Midbrain (tissue), 1 donor: Measurements from ENCODE around the gene IFT52.
"Not testable (repeated sequence)": the region's sequence is repeated elsewhere in the genome, so short reads cannot be mapped to it uniquely, and the experiment has no call there.

ENCODE experiments used
- DNase-seq: peaks from one replicate; lab custom pipeline; 2025; lab: John Stamatoyannopoulos, UW

IFT52 gene

DNA sequence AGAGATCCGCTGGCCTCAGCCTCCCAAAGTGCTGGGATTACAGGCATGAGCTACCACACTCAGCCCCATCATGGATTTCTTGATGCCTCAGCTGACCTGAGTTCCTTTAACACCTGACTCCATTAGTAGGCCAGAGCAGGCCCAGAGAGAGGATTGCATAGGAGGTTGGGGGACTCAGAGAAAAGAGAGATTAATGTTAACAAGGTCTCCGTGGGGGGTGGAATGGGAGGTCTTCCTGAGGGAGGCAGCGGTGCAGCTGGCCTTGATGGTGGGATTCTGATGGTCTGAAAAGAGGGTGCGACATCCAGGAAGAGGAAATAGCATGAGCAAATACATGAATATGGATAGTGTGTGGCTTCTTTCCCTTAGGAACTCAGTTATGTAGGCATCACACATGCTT is 22.0 kb upstream of the IFT52 start:
- DNase-seq = no peak

GRCh38 chr20:43569282-43569681 is 21.5 kb upstream of the IFT52 start:
- DNase-seq = no peak

DNA sequence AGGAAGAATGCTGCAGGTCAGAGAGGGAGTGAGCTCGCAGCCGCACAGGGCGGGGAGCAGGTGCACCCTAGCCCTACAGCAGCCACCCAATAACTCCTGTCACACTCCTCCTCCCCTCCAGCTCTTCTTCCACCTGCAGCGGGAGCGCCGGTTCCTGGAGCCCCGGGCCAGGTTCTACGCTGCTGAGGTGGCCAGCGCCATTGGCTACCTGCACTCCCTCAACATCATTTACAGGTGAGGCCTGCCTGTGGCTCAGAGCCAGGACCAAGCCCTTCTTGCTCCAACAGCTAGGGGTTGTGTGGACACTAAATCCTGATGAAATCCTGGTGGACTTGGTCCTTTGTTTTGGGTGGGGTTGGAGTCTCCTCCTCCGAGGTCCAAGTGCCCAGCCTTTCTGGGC is 20.2 kb upstream of the IFT52 start:
- no peak for DNase-seq

GRCh38 chr20:43571310-43571709 is 19.4 kb upstream of the IFT52 start:
- no peak for DNase-seq

GRCh38 chr20:43571771-43572170 is 19.0 kb upstream of the IFT52 start:
- no peak for DNase-seq

DNA sequence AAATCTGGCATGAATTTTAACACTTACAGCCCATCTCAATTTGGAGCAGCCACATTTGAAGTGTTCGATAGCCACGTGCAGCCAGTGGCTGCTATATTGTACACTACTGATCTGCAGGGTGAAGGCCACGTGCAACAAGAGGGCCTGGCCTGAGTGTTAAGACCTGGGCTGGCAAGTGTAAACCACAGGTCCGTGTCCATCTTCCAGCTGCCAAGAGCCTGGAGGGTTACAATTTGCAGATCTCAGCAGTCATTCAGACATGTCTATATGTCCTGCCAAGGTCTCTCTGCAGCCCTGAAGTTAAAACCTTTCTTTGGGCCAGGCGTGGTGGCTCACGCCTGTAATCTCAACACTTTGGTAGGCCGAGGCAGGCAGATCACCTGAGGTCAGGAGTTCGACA is 17.8 kb upstream of the IFT52 start:
- DNase-seq = no peak

DNA sequence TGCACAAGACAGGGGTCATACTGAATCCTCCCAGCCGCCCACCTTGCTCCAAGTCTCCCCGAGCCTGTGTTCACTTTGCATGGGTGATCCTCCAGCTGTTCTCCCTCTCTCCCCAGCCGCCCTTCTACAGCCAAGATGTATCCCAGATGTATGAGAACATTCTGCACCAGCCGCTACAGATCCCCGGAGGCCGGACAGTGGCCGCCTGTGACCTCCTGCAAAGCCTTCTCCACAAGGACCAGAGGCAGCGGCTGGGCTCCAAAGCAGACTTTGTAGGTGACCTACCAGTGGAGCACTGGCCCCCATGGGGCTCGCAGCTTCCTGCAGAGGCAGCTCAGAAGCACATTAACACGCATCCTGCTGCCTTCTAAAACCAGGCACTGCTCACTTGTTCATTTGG is 14.6 kb upstream of the IFT52 start:
- DNase-seq = no peak

DNA sequence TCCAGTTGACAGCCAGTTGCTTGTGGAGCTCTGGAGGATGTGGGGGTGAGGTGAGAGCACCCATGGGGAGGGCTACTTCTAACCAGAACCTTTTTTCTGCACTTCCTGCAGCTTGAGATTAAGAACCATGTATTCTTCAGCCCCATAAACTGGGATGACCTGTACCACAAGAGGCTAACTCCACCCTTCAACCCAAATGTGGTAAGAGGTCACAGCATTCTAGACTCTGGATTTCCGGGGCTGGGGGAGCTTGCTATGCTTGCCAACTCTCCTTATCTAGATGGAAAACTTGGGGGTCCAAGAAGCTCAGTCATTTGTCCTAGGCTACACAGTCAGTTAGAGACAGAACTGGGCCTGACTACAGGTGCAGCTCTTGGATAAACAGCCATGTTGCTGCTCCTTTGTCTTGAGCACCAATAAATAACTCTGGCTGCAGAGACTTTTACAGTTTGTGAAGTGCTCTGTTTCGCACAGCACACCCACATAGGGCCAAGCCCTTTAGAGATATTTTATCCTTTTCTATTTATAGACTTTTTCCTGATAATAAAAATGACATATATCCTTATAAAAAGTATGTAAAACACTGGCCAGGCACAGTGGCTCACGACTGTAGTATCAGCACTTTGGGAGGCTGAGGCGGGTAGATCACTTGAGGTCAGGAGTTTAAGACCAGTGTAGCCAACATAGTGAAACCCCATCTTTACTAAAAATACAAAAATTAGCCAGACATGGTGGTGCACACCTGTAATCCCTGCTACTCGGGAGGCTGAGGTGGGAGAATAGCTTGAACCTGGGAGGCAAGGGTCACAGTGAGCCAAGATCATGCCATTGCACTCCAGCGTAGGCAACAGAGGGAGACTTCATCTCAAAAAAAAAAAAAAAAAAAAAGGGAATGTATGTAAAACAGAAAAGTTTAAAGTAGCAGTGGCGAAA is 10.6 kb upstream of the IFT52 start:
- DNase-seq = no peak

DNA sequence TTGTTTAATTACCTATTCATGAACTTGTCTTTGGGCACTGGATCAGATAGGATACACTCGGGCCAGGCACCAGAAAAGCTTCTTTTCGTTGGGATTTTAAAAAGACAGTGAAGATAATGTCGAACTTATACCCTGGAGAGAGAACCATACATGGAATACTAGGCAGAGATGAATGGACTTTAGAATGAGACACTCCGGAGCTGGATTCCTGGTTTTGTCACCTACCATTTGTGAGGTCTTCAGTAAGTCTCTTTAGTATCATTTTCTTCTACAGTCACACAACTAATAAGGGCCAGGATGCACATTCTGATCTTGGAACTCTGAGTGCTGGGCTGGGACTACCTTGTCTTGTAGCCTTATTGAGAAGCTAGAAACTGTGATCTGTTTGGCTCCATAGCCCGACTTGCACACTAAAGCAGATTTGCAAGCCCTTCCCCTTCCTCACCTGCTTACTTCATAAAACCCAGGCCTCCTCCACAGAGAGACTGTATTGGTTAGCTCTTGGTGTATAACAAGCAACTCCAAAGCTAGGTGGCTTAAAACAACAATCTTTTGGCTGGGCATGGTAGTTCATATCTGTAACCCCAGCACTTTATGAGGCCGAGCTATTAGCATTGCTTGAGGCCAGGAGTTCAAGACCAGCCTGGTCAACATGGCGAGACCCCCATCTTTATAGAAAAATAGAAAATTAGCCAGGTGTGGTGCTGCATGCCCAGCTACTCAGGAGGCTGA is 7.4 kb upstream of the IFT52 start:
- DNase-seq = no peak

DNA sequence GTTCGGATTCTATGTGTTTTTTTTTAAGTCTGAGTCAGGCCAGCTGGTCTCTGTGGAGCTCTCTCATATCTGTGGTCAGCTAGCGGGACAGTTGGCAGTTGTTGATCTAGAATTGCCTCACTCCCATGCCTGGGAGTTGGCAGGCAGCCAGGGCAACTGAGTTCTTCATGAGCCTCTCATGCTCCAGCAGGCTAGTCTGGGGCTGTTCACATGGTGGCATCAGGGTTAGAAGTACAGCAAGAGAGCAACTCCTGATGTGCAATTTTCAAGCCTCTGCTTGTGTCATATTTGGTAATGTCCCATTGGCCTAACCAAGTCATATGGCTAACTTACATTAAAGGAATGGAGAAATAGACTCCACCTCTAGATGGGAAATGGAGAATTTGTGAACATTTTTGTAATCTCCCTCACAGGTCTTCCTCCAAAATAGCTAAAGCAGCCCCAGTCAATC is 6.7 kb upstream of the IFT52 start:
- DNase-seq = peak; percentile 66

DNA sequence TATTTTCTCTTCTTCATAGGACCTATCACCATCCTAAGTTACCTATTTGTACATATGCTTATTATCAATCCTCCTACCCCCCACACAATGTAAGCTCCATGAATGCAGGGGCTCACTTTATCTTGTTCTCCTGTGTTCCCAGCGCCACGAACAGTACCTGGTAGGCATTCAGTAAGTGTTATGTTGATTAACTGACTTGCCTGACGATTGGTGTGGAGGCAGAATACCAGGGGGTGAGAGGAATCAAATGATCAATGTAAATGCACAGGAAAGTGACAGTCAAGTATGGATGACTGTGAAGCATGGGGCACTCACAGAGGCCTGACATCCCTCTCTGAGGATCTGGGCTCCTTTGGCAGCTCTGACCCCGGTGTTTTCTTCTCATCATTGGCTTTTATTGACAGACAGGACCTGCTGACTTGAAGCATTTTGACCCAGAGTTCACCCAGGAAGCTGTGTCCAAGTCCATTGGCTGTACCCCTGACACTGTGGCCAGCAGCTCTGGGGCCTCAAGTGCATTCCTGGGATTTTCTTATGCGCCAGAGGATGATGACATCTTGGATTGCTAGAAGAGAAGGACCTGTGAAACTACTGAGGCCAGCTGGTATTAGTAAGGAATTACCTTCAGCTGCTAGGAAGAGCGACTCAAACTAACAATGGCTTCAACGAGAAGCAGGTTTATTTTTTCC is 6.1 kb upstream of the IFT52 start:
- no peak for DNase-seq

DNA sequence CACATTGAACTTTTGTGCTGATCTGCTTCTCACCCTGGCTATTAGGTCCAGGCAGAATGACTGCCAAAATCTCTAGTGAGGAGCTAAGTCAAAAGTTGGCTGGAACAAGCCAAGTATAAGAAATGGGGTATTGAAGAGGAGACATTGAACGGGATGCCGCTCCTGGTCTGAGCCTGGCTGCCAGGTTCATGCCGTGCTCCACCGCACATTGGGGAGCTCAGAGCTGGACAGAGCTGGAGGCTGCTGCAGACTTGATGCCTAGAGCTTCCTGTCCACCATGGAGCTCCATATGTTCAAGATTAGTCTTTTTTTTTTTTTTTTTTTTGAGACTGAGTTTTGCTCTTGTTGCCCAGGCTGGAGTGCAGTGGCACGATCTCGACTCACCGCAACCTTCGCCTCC is 4.1 kb upstream of the IFT52 start:
- DNase-seq = no peak

DNA sequence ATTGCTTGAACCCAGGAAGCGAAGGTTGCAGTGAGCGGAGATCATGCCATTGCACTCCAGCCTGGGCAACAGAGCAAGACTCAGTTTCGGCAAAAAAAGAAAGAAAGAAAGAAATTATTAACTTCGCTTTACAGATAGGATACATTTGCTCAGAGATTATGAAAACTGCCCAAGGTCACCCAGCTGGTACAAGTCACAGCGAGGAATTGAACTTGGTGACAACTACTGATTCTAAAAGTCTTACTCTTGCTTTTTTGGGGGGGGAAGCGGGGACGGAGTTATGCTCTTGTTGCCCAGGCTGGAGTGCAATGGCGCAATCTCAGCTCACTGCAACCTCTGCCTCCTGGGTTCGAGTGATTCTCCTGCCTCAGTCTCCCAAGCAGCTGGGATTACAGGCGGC is 2.2 kb upstream of the IFT52 start:
- DNase-seq = not testable (repeated sequence)

DNA sequence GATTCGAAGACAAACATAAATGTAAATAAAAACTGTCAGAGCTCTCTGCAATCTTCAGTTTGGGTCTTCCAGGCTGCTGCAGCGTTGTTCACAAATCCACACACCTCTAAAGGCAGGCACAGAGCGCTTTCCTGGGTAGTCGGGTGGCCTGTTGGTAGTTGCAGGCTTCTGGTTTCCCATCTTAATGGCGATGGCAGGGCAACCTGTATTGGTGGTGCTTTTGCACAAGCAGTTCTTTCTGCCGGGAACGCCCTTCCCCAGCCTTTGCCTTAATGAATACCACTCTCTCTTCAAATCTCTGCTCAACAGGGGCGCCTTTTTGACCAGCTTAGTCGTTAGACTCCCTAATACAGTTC is 723 bp upstream of the IFT52 start:
- DNase-seq = peak; percentile 62

DNA sequence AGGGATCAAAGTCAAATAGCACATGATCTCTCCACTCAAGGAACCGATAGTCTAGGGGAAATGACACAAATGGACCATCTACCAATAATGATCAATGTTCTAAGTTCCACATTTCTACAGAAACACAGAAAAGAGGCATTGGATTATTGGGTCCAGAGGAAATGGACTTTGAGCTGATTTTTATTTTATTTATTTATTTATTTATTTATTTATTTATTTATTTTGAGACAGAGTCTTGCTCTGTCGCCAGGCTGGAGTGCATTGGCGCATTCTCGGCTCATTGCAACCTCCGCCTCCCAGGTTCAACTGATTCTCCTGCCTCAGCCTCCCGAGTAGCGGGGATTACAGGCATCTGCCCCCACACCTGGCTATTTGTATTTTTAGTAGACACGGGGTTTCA is 11.2 kb downstream of the IFT52 start:
- DNase-seq = not testable (repeated sequence)

- no peak for DNase-seq
These were observed 12.4 kb downstream of the IFT52 start for GRCh38 chr20:43603124-43603523.

GRCh38 chr20:43605715-43606114 is 15.0 kb downstream of the IFT52 start:
- DNase-seq = no peak

GRCh38 chr20:43607278-43607677 is 16.5 kb downstream of the IFT52 start:
- DNase-seq = not testable (repeated sequence)

DNA sequence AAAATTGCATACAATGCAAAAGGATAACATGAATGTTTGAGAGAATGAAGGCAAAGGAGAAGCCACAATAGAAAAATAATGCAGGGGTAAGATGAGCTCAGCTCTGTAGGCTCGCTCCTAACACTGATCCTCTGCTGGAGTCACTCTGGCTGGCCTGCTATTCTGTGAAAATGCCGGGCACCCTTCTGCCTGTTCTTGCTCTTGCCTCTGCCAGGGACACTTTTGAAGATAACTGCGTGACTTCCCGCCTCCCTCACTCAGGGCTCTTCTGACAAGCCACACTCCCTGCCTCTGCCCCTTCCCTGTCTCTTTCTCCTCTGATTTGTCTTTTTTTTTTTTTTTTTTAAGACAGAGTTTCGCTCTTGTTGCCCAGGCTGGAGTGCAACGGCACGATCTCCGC is 40.9 kb downstream of the IFT52 start:
- no peak for DNase-seq

- no peak for DNase-seq
These were observed 45.7 kb downstream of the IFT52 start for GRCh38 chr20:43636429-43636828.

GRCh38 chr20:43642548-43642947 is 51.8 kb downstream of the IFT52 start:
- DNase-seq = no peak

DNA sequence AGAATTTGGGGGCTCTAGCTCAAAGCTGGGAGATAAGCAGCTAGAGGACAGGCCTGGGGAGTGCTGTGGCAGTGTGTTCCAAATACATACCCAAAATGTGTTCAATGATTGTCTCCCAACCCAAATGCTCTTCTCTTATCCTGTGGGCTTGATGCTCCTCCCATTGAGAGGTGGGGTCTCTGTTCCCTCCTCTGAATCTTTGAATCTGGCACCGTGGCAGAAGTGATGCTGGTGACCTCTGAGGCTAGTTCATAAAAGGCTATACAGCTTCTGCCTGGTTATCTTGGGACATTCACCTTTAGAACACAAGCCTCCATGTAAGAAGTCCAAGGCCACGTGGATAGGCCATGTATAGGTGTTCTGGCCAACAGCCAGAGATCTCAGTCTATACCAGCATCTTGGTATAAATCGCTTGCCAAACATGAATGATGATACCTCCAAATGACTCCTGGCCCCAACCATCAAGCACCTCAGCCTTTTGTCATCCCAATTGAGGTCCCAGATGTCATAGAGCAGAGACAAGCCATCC is 60.3 kb downstream of the IFT52 start:
- no peak for DNase-seq
